Ovary (tissue), 3 donors: Measurements from ENCODE around the gene PPP2R3B.

Source experiments
- CTCF ChIP-seq, 3 donors: fragments of 450-650 bp in 2 of 3; fragments of 200-600 bp in 1 of 3; IDR thresholded peaks; one replicate each; pipeline versions ENCODE4 v1.5.1 to v1.8.0; 2016 to 2022; ENCODE audit warnings: antibody characterized with exemption in 3 of 3, mild to moderate bottlenecking in 1 of 3
- EP300 ChIP-seq: sonication (generic); formaldehyde crosslinking; IDR thresholded peaks from one replicate; pipeline ENCODE4 v1.6.1; 2017; ENCODE audit warnings: antibody characterized with exemption
- POLR2A ChIP-seq: fragments of 450-650 bp; IDR thresholded peaks from one replicate; pipeline ENCODE4 v1.6.1; 2017; ENCODE audit warnings: antibody characterized with exemption, mild to moderate bottlenecking, moderate library complexity
- donor health status: DM: no; HTN: no; CAD: no.

DNA sequence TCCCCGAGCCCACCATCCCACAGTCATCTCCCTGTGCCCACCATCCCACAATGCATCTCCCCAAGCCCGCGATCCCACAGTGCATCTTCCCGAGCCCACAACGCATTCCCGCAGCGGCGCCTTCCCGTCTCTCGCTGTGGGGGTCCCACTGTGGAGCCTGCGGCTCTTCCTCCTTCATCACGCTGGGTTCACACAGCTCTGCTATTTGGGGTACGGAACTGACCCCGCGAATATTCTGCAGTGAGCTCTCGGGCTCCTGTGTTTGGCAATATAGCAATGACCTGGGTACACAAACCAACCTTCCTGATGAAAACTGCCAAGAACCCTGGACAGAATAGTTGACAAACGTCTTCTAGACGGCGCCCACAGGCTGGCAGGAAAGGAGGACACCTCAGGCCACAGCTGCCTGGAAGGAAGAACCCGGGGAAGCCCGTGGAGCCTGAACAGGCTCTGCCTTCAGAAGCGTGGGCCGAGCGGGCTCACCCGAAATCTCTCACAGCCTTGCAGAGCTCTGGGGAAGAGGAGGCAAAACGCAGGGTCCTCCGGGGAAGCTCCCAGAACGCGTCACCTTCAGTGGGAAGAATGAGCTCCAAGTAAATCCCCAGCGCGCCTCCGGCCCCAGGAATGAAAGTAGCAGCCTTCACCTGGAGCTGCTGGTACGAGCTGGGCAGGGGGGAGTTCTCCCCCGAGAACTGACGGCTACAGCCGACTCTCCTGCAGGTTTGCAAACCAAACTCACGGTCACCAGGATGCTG lies 22.9 kb downstream of the PPP2R3B start:
- TF ChIP-seq CTCF (IDR thresholded peaks at IDR 0.05) (no peak), POLR2A (no peak), EP300 (no peak)
